Mesenchymal stem cell (in vitro differentiated cells and primary cell): ENCODE data around the gene INO80B.

Experiments used
- DNase-seq: peaks from one replicate; pipeline ENCODE4 v3.0.0-alpha.2; 2013
- H2AFZ ChIP-seq: one replicate; pipeline ENCODE4 v1.6.1; 2013; ENCODE audit warnings: low read depth, mild to moderate bottlenecking, control low read depth, inconsistent platforms, low read length, moderate library complexity
- H2AK5ac ChIP-seq: 2 replicates; pipeline ENCODE4 v1.6.1; 2013; ENCODE audit warnings: low read length, moderate library complexity, mild to moderate bottlenecking, inconsistent platforms; ENCODE audit not compliant: severe bottlenecking
- H2BK120ac ChIP-seq: one replicate; pipeline ENCODE4 v1.6.1; 2013; ENCODE audit warnings: low read depth, mild to moderate bottlenecking, inconsistent platforms, low read length, moderate library complexity
- H2BK12ac ChIP-seq, 2 experiments: one replicate each; pipeline ENCODE4 v1.6.1; 2013; ENCODE audit warnings: inconsistent platforms in 2 of 2, low read length in 2 of 2, mild to moderate bottlenecking in 2 of 2, moderate library complexity in 2 of 2, control low read depth in 1 of 2
- H2BK15ac ChIP-seq: one replicate; pipeline ENCODE4 v1.6.1; 2013; ENCODE audit warnings: mild to moderate bottlenecking, low read depth, inconsistent platforms; ENCODE audit not compliant: poor library complexity, severe bottlenecking
- H2BK5ac ChIP-seq: 2 replicates; pipeline ENCODE4 v1.6.1; 2013; ENCODE audit warnings: low read depth, mild to moderate bottlenecking, low read length, control low read depth, inconsistent platforms; ENCODE audit not compliant: poor library complexity, severe bottlenecking
- H3K14ac ChIP-seq, 2 experiments: one replicate each; pipeline ENCODE4 v1.6.1; 2013; ENCODE audit warnings: inconsistent platforms in 2 of 2, low read length in 2 of 2, control low read depth in 1 of 2, mild to moderate bottlenecking in 1 of 2, moderate library complexity in 1 of 2
- H3K18ac ChIP-seq, 2 experiments: one replicate each; pipeline ENCODE4 v1.6.1; 2013; ENCODE audit warnings: inconsistent platforms in 2 of 2, low read length in 2 of 2, control low read depth in 1 of 2, low read depth in 1 of 2, mild to moderate bottlenecking in 1 of 2
- H3K23ac ChIP-seq, 2 experiments: one replicate each; pipeline ENCODE4 v1.6.1; 2013; ENCODE audit warnings: inconsistent platforms in 2 of 2, low read length in 2 of 2, mild to moderate bottlenecking in 2 of 2, moderate library complexity in 2 of 2, control low read depth in 1 of 2
- H3K27ac ChIP-seq: 2 replicates; pipeline ENCODE4 v1.5.1; 2013; ENCODE audit warnings: mild to moderate bottlenecking, moderate library complexity, low read length, control low read depth, inconsistent platforms; ENCODE audit not compliant: poor library complexity, severe bottlenecking
- H3K27me3 ChIP-seq, 2 experiments: 2 replicates each; pipeline versions ENCODE4 v1.6.1 to v1.7.0; 2013; ENCODE audit warnings: low read length in 2 of 2, mild to moderate bottlenecking in 2 of 2, moderate library complexity in 2 of 2, control low read depth in 1 of 2, inconsistent platforms in 1 of 2; ENCODE audit not compliant: control insufficient read depth in 1 of 2, insufficient read depth in 1 of 2
- H3K36me3 ChIP-seq, 2 experiments: 2 replicates each; pipeline versions ENCODE4 v1.6.1 to v1.7.0; 2013; ENCODE audit warnings: low read length in 2 of 2, control low read depth in 1 of 2, inconsistent platforms in 1 of 2, low read depth in 1 of 2, mild to moderate bottlenecking in 1 of 2; ENCODE audit not compliant: insufficient read depth in 2 of 2, control insufficient read depth in 1 of 2
- H3K4ac ChIP-seq, 2 experiments: one replicate each; pipeline ENCODE4 v1.6.1; 2013; ENCODE audit warnings: inconsistent platforms in 2 of 2, low read length in 2 of 2, mild to moderate bottlenecking in 2 of 2, moderate library complexity in 2 of 2, control low read depth in 1 of 2, low read depth in 1 of 2
- H3K4me1 ChIP-seq: 2 replicates; pipeline ENCODE4 v1.6.1; 2013; ENCODE audit warnings: low read depth, low read length, control low read depth; ENCODE audit not compliant: control insufficient read depth, insufficient read depth
- H3K4me2 ChIP-seq: 2 replicates; pipeline ENCODE4 v1.6.1; 2013; ENCODE audit warnings: low read length, mild to moderate bottlenecking, inconsistent platforms; ENCODE audit not compliant: poor library complexity, severe bottlenecking
- H3K4me3 ChIP-seq, 2 experiments: 2 replicates each; pipeline versions ENCODE4 v1.5.1 to v1.7.0; 2013; ENCODE audit warnings: low read length in 2 of 2, mild to moderate bottlenecking in 2 of 2, control low read depth in 1 of 2, low read depth in 1 of 2; ENCODE audit not compliant: insufficient read depth in 1 of 2
- H3K79me1 ChIP-seq: replicated peaks from 2 replicates; pipeline ENCODE4 v1.6.1; 2013; ENCODE audit warnings: mild to moderate bottlenecking, control low read depth, low read length, inconsistent platforms; ENCODE audit not compliant: poor library complexity, severe bottlenecking
- H3K9ac ChIP-seq: 2 replicates; pipeline ENCODE4 v1.7.0; 2013; ENCODE audit warnings: mild to moderate bottlenecking, low read length, moderate library complexity
- H3K9me3 ChIP-seq: 2 replicates; pipeline ENCODE4 v1.7.0; 2013; ENCODE audit warnings: mild to moderate bottlenecking, low read length; ENCODE audit not compliant: control insufficient read depth
- H4K8ac ChIP-seq: one replicate; pipeline ENCODE4 v1.6.1; 2013; ENCODE audit warnings: inconsistent platforms, mild to moderate bottlenecking, low read length, moderate library complexity
- H4K91ac ChIP-seq: one replicate; pipeline ENCODE4 v1.6.1; 2013; ENCODE audit warnings: mild to moderate bottlenecking, low read length, inconsistent platforms
- WGBS: methylation state at CpG from one replicate; pipeline ENCODE4 v1.1.7; 2013; ENCODE audit warnings: mixed read lengths; 5-methylcytosine and 5-hydroxymethylcytosine counted together

INO80B gene

GRCh38 chr2:74414441-74414840 lies 40.4 kb upstream of the INO80B start:
- no peak overlapping the region for H3K14ac ChIP-seq
- peak overlapping the region in 1 of 2 experiments; percentile 83 for H3K4me3 ChIP-seq
- no peak for DNase-seq
- H4K8ac ChIP-seq, result no peak overlapping the region
- no peak overlapping the region for H3K18ac ChIP-seq
- H2BK5ac ChIP-seq, result no peak overlapping the region
- WGBS, result 84% methylated on average over 19 of the region's 19 CpGs
- no peaks in the 10 kb centered on the region for H3K27me3 ChIP-seq
- H3K79me1 ChIP-seq, result no peaks in the 10 kb centered on the region
- H3K4me2 ChIP-seq, result no peak overlapping the region
- H3K9ac ChIP-seq, result peak overlapping the region; percentile 90
- H3K4me1 ChIP-seq, result peaks cover 2% of the 10 kb centered on the region
- no peak overlapping the region for H4K91ac ChIP-seq
- no peak overlapping the region for H2BK12ac ChIP-seq
- no peaks in the 10 kb centered on the region for H3K9me3 ChIP-seq
- H3K27ac ChIP-seq, result no peak overlapping the region
- H3K4ac ChIP-seq, result no peak overlapping the region
- no peak overlapping the region for H2BK120ac ChIP-seq
- peaks cover 0 to 4% of the 10 kb centered on the region in 2 experiments for H3K36me3 ChIP-seq
- H2BK15ac ChIP-seq, result no peak overlapping the region
- no peak overlapping the region for H3K23ac ChIP-seq
- H2AFZ ChIP-seq, result no peak overlapping the region
- no peak overlapping the region for H2AK5ac ChIP-seq

GRCh38 chr2:74414881-74415761 lies 39.8 kb upstream of the INO80B start:
- 92% methylated on average over 66 of the region's 66 CpGs for WGBS
- no peak overlapping the region for H4K8ac ChIP-seq
- H3K18ac ChIP-seq, result no peak overlapping the region
- no peak overlapping the region for H3K4me2 ChIP-seq
- no peak overlapping the region for H2AK5ac ChIP-seq
- no peak overlapping the region for H3K27ac ChIP-seq
- no peak overlapping the region for H3K4ac ChIP-seq
- H3K4me1 ChIP-seq, result peaks cover 2% of the 10 kb centered on the region
- no peak overlapping the region for H2BK120ac ChIP-seq
- peak overlapping the region; percentile 90 for H3K9ac ChIP-seq
- H3K4me3 ChIP-seq, result peak overlapping the region in 1 of 2 experiments; percentile 83
- H3K23ac ChIP-seq, result no peak overlapping the region
- no peak overlapping the region for H4K91ac ChIP-seq
- DNase-seq, result no peak
- H3K27me3 ChIP-seq, result no peaks in the 10 kb centered on the region
- no peak overlapping the region for H2BK5ac ChIP-seq
- peaks cover 0 to 4% of the 10 kb centered on the region in 2 experiments for H3K36me3 ChIP-seq
- no peak overlapping the region for H2BK12ac ChIP-seq
- no peak overlapping the region for H3K14ac ChIP-seq
- H3K79me1 ChIP-seq, result no peaks in the 10 kb centered on the region
- H2BK15ac ChIP-seq, result no peak overlapping the region
- no peaks in the 10 kb centered on the region for H3K9me3 ChIP-seq
- no peak overlapping the region for H2AFZ ChIP-seq

DNA sequence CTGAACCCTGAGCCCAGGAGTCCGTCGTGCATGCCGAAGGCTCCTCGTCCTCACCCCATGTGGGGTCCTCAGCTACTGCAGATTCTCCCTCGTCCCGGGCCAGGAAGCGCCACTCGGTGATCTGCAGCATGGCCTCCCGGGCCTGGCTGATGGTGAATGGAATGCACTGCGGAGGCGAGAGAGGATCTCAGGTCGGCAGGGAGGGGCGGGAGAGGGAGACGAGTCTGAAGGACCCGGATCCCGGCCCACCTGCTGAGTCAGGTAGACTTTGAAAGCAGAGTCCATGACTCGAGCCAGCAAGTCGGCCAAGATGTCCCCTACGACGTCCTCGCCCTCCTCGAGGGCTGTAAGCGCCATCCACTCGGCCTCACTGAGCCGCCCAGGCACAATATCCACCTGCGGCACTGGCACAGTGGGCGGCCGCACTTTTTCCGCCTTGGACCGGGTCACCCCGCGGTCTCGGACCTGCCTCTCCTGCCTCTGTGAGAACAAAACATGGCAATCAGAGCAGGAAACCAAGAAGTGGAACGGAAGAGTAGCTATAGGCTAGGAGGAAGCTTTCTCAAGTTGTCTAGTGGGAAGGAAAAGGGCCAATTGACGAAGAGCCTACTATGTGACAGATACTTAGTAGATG lies 39.0 kb upstream of the INO80B start:
- no peak overlapping the region for H3K14ac ChIP-seq
- no peak overlapping the region for H3K4me2 ChIP-seq
- H3K18ac ChIP-seq, result no peak overlapping the region
- H3K9ac ChIP-seq, result peak overlapping the region; percentile 90
- no peaks in the 10 kb centered on the region for H3K9me3 ChIP-seq
- no peak overlapping the region for H3K4ac ChIP-seq
- H4K91ac ChIP-seq, result no peak overlapping the region
- no peak for DNase-seq
- H3K79me1 ChIP-seq, result no peaks in the 10 kb centered on the region
- no peak overlapping the region for H2BK12ac ChIP-seq
- WGBS, result 89% methylated on average over 34 of the region's 35 CpGs
- H2BK120ac ChIP-seq, result no peak overlapping the region
- H3K4me1 ChIP-seq, result peaks cover 4% of the 10 kb centered on the region
- no peak overlapping the region for H3K27ac ChIP-seq
- H3K23ac ChIP-seq, result no peak overlapping the region
- H2AK5ac ChIP-seq, result no peak overlapping the region
- peak overlapping the region in 1 of 2 experiments; percentile 83 for H3K4me3 ChIP-seq
- no peak overlapping the region for H2BK15ac ChIP-seq
- peaks cover 0 to 4% of the 10 kb centered on the region in 2 experiments for H3K36me3 ChIP-seq
- no peak overlapping the region for H4K8ac ChIP-seq
- no peak overlapping the region for H2BK5ac ChIP-seq
- H3K27me3 ChIP-seq, result no peaks in the 10 kb centered on the region
- H2AFZ ChIP-seq, result no peak overlapping the region

- no peak for DNase-seq
- peaks cover 4% of the 10 kb centered on the region for H3K4me1 ChIP-seq
- H3K4ac ChIP-seq, result no peak overlapping the region
- H2BK15ac ChIP-seq, result no peak overlapping the region
- no peak overlapping the region for H3K18ac ChIP-seq
- no peak overlapping the region for H4K8ac ChIP-seq
- H3K14ac ChIP-seq, result no peak overlapping the region
- H2BK12ac ChIP-seq, result no peak overlapping the region
- no peak overlapping the region for H2BK5ac ChIP-seq
- H2BK120ac ChIP-seq, result no peak overlapping the region
- no peak overlapping the region for H3K9ac ChIP-seq
- no peaks in the 10 kb centered on the region for H3K79me1 ChIP-seq
- H3K27ac ChIP-seq, result no peak overlapping the region
- no peak overlapping the region for H4K91ac ChIP-seq
- no peaks in the 10 kb centered on the region for H3K9me3 ChIP-seq
- no peak overlapping the region for H3K23ac ChIP-seq
- peaks cover 0 to 4% of the 10 kb centered on the region in 2 experiments for H3K36me3 ChIP-seq
- H2AK5ac ChIP-seq, result no peak overlapping the region
- WGBS, result 78% methylated on average over 3 of the region's 3 CpGs
- H3K27me3 ChIP-seq, result no peaks in the 10 kb centered on the region
- no peak overlapping the region for H2AFZ ChIP-seq
- H3K4me2 ChIP-seq, result no peak overlapping the region
- H3K4me3 ChIP-seq, result no peak overlapping the region
Observed at GRCh38 chr2:74416778-74417177, 38.1 kb upstream of the INO80B start.
